CD4-positive, alpha-beta memory T cell (primary cell): ENCODE data around the gene NUP155. TPM values are rescaled to one million over a fixed set of nuclear protein-coding genes. Genes with fewer than 3 reads are reported as not detected.
"Not testable (repeated sequence)": the region's sequence is repeated elsewhere in the genome, so short reads cannot be mapped to it uniquely, and the experiment has no call there.

Experiments
- CTCF ChIA-PET: fragments of 350-600 bp; sonication (Branson Sonifier 250); formaldehyde crosslinking; loops from one replicate; lab custom pipeline; 2021; ENCODE audit warnings: inconsistent platforms; ENCODE audit not compliant: partially characterized antibody; lab: Charles Lee
- POLR2A ChIA-PET: fragments of 350-600 bp; sonication (Branson Sonifier 250); formaldehyde crosslinking; loops from one replicate; lab custom pipeline; 2021; ENCODE audit not compliant: partially characterized antibody; lab: Charles Lee
- DNase-seq, 5 donors: peaks; one replicate each; pipeline versions ENCODE4 v3.0.0 to v3.0.0-alpha.2; 2020 to 2022; ENCODE audit warnings: mixed read lengths in 1 of 5
- H3K27ac ChIP-seq: one replicate; pipeline ENCODE4 v1.7.0; 2013; ENCODE audit warnings: low read depth, low read length
- H3K27me3 ChIP-seq: 2 replicates; pipeline ENCODE4 v1.7.0; 2013; ENCODE audit warnings: mild to moderate bottlenecking, low read length, moderate library complexity; ENCODE audit not compliant: insufficient read depth
- H3K36me3 ChIP-seq: 2 replicates; pipeline ENCODE4 v1.7.0; 2013; ENCODE audit warnings: mild to moderate bottlenecking, low read length, moderate library complexity; ENCODE audit not compliant: insufficient read depth
- H3K4me1 ChIP-seq: 2 replicates; pipeline ENCODE4 v1.7.0; 2013; ENCODE audit warnings: mild to moderate bottlenecking, low read length, moderate library complexity; ENCODE audit not compliant: insufficient read depth
- H3K4me3 ChIP-seq, 2 donors: one replicate each; pipeline ENCODE4 v1.7.0; 2013; ENCODE audit warnings: low read length in 2 of 2, mild to moderate bottlenecking in 1 of 2
- H3K9me3 ChIP-seq, 2 donors: one replicate each; pipeline ENCODE4 v1.7.0; 2013; ENCODE audit warnings: low read length in 2 of 2, control low read depth in 1 of 2; ENCODE audit not compliant: control insufficient read depth in 1 of 2
- H3K27ac Mint-ChIP-seq, 7 donors: one replicate each; pipeline ENCODE4 v1.8.0; 2020 to 2021; ENCODE audit warnings: mixed read lengths in 7 of 7, mild to moderate bottlenecking in 6 of 7, inconsistent platforms in 3 of 7, moderate library complexity in 3 of 7
- H3K27me3 Mint-ChIP-seq, 2 donors: one replicate each; pipeline ENCODE4 v1.8.0; 2020 to 2021; ENCODE audit warnings: mixed read lengths in 2 of 2
- H3K36me3 Mint-ChIP-seq, 2 donors: one replicate each; pipeline ENCODE4 v1.8.0; 2020 to 2021; ENCODE audit warnings: mixed read lengths in 2 of 2, inconsistent platforms in 1 of 2, mild to moderate bottlenecking in 1 of 2
- H3K4me1 Mint-ChIP-seq, 4 donors: one replicate each; pipeline ENCODE4 v1.8.0; 2020 to 2021; ENCODE audit warnings: mixed read lengths in 4 of 4, mild to moderate bottlenecking in 1 of 4
- H3K4me3 Mint-ChIP-seq, 8 donors: one replicate each; pipeline ENCODE4 v1.8.0; 2020 to 2021; ENCODE audit warnings: mixed read lengths in 8 of 8, mild to moderate bottlenecking in 7 of 8, moderate library complexity in 6 of 8, inconsistent platforms in 3 of 8
- H3K9me3 Mint-ChIP-seq, 8 donors: one replicate each; pipeline ENCODE4 v1.8.0; 2020 to 2021; ENCODE audit warnings: mixed read lengths in 8 of 8, mild to moderate bottlenecking in 5 of 8, inconsistent platforms in 3 of 8, moderate library complexity in 1 of 8
- intact Hi-C: fragments of 100-400 bp; cut with micrococcal nuclease; formaldehyde crosslinking; loops from one replicate; pipeline ENCODE4 v1.15.1; 2023
- polyA plus RNA-seq, 2 donors: library from polyadenylated mRNA; unstranded; fragments of 300-500 nt; fragmentation: Illumina TruSeq; gene quantifications; one replicate each; pipeline ENCODE4 v1.2.3, GENCODE V29; 2021
- total RNA-seq, 2 experiments: library from RNA; stranded (reverse); gene quantifications; one replicate each; pipeline ENCODE4 v1.2.3, GENCODE V29; 2021

Gene NUP155
- 10 to 100 TPM; 30.0 to 30.8 TPM for total RNA-seq
- 10 to 100 TPM; 10.7 to 27.3 TPM for polyA plus RNA-seq

DNA sequence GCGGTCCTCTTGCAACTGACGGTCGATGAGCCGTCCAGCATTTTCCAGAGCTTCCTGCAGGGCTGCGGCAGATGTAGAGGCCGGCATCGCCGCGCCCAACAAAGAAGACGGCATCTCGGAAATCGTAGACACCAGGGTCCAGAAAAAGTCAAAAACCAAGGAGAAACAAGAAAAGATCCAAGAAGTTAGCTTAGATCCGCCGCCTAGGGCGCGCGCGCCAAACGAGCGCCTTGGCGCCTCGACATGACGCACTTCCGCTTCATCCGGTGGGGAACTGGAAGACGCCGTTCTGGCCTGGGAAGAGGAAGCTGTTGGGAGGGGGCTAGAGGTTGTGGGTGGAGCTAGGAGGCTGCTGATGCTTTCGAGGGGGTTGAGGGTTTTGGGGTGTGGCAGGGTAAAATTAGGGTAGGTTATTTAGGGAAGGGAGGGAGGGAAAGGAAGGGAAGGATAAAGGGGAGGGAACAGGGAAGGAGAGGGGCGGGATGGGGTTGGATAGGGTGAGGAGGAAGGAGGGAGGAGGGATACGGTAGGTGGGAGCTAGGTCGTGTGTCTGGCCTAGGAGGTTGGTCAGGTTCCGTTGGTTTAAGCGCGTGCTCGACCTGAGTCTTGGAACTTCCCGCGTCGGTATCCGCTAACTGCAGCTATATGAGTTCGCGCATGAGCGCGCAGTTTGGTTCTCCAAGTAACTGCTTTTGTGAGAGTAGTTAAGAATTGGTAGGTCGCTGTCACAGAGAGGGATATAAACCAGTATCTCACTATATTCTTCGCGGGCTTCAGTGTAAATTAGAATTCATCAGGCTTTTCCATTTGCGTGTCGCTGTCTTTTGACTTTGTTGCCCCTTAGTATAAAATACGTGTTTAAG, at the start of gene NUP155:
Gene NUP155 (minus strand): TSS at position 243 of the 863 bp plus-strand sequence. CDS start 129 bp downstream, at position 114.
- H3K36me3 Mint-ChIP-seq: peaks cover 0 to 7% of the 10 kb centered on the region in 2 donors
- H3K4me1 Mint-ChIP-seq: peaks cover 16 to 42% (median 26%) of the 10 kb centered on the region in 4 donors
- peak within 1 kb of the TSS; percentile 80 to 94 for H3K4me3 ChIP-seq
- intact Hi-C loops: loop anchor here (1.0 to 5.0 kb wide), 3 partner anchors 8 to 1129 kb away; partner anchors contain the start of genes NADK2, NIPBL and WDR70
- CTCF ChIA-PET: interaction anchor here (1.0 to 4.3 kb wide), 5 partner anchors 8 to 44 kb away, joined by 3 to 49 read pairs (median 4); partner anchors contain the start of gene WDR70
- peak within 1 kb of the TSS; percentile 87 to 99 (median 97) for H3K27ac Mint-ChIP-seq
- no peaks in the 10 kb centered on the region for H3K36me3 ChIP-seq
- H3K27ac ChIP-seq: peak within 1 kb of the TSS; percentile 80
- peak; percentile 84 to 95 (median 88) for DNase-seq
- POLR2A ChIA-PET: interaction anchor here (1.0 to 3.0 kb wide), 8 partner anchors 8 to 1220 kb away, joined by 3 to 32 read pairs (median 4); partner anchors contain the start of genes CPLANE1, LMBRD2, NADK2 and NIPBL
- no peaks in the 10 kb centered on the region for H3K27me3 ChIP-seq
- peaks cover 40% of the 10 kb centered on the region for H3K4me1 ChIP-seq
- no peaks in the 10 kb centered on the region for H3K27me3 Mint-ChIP-seq
- H3K9me3 ChIP-seq: no peaks in the 10 kb centered on the region
- H3K9me3 Mint-ChIP-seq: no peaks in the 10 kb centered on the region
- peak within 1 kb of the TSS; percentile 93 to 98 (median 96) for H3K4me3 Mint-ChIP-seq

- H3K4me1 Mint-ChIP-seq: no peaks in the 10 kb centered on the region
- intact Hi-C loops: no loop called here
- Histone ChIP-seq H3K27ac (no peak overlapping the region), H3K36me3 (peaks cover 3% of the 10 kb centered on the region), H3K27me3 (no peaks in the 10 kb centered on the region), H3K4me3 (no peak overlapping the region), H3K9me3 (no peaks in the 10 kb centered on the region), H3K4me1 (no peaks in the 10 kb centered on the region)
- H3K27me3 Mint-ChIP-seq: no peaks in the 10 kb centered on the region
- ChIA-PET POLR2A (no interaction called here), CTCF (no interaction called here)
- H3K36me3 Mint-ChIP-seq: peaks cover 18 to 34% of the 10 kb centered on the region in 2 donors
- no peak overlapping the region for H3K4me3 Mint-ChIP-seq
- DNase-seq: no peak
- H3K9me3 Mint-ChIP-seq: no peaks in the 10 kb centered on the region
- H3K27ac Mint-ChIP-seq: no peak overlapping the region
These were observed 46.4 kb upstream of the NUP155 start for GRCh38 chr5:37417347-37417746.

- H3K4me3 Mint-ChIP-seq, H3K4me1 Mint-ChIP-seq, H3K27ac Mint-ChIP-seq, DNase-seq, CTCF ChIA-PET, H3K36me3 ChIP-seq, H3K4me1 ChIP-seq, H3K4me3 ChIP-seq, H3K9me3 ChIP-seq, H3K9me3 Mint-ChIP-seq, POLR2A ChIA-PET, H3K27me3 ChIP-seq, H3K27ac ChIP-seq, intact Hi-C loops, H3K27me3 Mint-ChIP-seq: not testable (repeated sequence)
- H3K36me3 Mint-ChIP-seq: peaks cover 20 to 27% of the 10 kb centered on the region in 2 donors
These were observed 44.5 kb upstream of the NUP155 start for GRCh38 chr5:37415456-37415855.

- Mint-ChIP-seq H3K27me3 (no peaks in the 10 kb centered on the region), H3K9me3 (no peaks in the 10 kb centered on the region), H3K36me3 (peaks cover 20 to 33% of the 10 kb centered on the region in 2 donors), H3K4me1 (peaks cover 0 to 1% (median 0%) of the 10 kb centered on the region in 4 donors), H3K4me3 (no peak overlapping the region), H3K27ac (no peak overlapping the region)
- Histone ChIP-seq H3K27me3 (no peaks in the 10 kb centered on the region), H3K9me3 (no peaks in the 10 kb centered on the region), H3K4me1 (no peaks in the 10 kb centered on the region), H3K27ac (no peak overlapping the region), H3K36me3 (no peaks in the 10 kb centered on the region), H3K4me3 (no peak overlapping the region)
- ChIA-PET CTCF (interaction anchor here (0.8 to 1.9 kb wide), 9 partner anchors 8 to 781 kb away, joined by 3 to 13 read pairs (median 4); partner anchors contain the start of gene NUP155), POLR2A (no interaction called here)
- intact Hi-C loops: no loop called here
- no peak for DNase-seq
These were observed 41.6 kb upstream of the NUP155 start for GRCh38 chr5:37412515-37412914.

- Histone ChIP-seq H3K9me3 (no peaks in the 10 kb centered on the region), H3K27me3 (no peaks in the 10 kb centered on the region), H3K4me1 (no peaks in the 10 kb centered on the region), H3K27ac (no peak overlapping the region), H3K36me3 (peaks cover 8% of the 10 kb centered on the region), H3K4me3 (no peak overlapping the region)
- Mint-ChIP-seq H3K4me1 (peaks cover 0 to 7% (median 4%) of the 10 kb centered on the region in 4 donors), H3K27me3 (no peaks in the 10 kb centered on the region), H3K9me3 (peaks cover 0 to 1% (median 0%) of the 10 kb centered on the region in 8 donors), H3K36me3 (peaks cover 29 to 44% of the 10 kb centered on the region in 2 donors), H3K4me3 (no peak overlapping the region), H3K27ac (no peak overlapping the region)
- DNase-seq: no peak
- ChIA-PET CTCF (interaction anchor here (0.7 to 1.2 kb wide), 2 partner anchors 13 to 38 kb away, joined by 3 to 4 read pairs; no protein-coding TSS in a partner anchor), POLR2A (no interaction called here)
- intact Hi-C loops: no loop called here
These were observed 29.6 kb upstream of the NUP155 start for GRCh38 chr5:37400501-37400900.

DNA sequence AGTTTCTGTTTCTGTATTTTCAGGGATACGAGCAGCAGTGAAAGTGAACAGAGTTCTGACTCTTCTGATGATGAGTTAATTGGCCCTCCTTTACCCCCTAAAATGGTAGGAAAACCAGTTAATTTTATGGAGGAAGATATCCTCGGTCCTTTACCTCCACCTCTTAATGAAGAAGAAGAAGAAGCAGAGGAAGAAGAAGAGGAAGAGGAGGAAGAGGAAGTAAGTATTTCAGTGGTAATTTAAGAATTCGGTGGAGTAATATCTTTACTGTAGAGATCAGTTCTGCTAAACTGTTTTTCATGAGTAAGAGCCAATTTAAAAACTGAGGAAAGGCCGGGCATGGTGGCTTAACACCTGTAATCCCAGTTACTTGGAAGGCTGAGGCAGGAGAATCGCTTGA, 25.4 kb upstream of the NUP155 start:
- no peak for DNase-seq
- Mint-ChIP-seq H3K27me3 (no peaks in the 10 kb centered on the region), H3K9me3 (peaks cover 0 to 1% (median 0%) of the 10 kb centered on the region in 8 donors), H3K27ac (no peak overlapping the region), H3K4me3 (no peak overlapping the region), H3K4me1 (peaks cover 0 to 6% (median 5%) of the 10 kb centered on the region in 4 donors), H3K36me3 (peaks cover 41 to 54% of the 10 kb centered on the region in 2 donors)
- CTCF ChIA-PET: no interaction called here
- Histone ChIP-seq H3K36me3 (peaks cover 29% of the 10 kb centered on the region), H3K4me1 (no peaks in the 10 kb centered on the region), H3K9me3 (no peaks in the 10 kb centered on the region), H3K27me3 (no peaks in the 10 kb centered on the region), H3K4me3 (no peak overlapping the region), H3K27ac (no peak overlapping the region)
- intact Hi-C loops: no loop called here
- POLR2A ChIA-PET: no interaction called here

DNA sequence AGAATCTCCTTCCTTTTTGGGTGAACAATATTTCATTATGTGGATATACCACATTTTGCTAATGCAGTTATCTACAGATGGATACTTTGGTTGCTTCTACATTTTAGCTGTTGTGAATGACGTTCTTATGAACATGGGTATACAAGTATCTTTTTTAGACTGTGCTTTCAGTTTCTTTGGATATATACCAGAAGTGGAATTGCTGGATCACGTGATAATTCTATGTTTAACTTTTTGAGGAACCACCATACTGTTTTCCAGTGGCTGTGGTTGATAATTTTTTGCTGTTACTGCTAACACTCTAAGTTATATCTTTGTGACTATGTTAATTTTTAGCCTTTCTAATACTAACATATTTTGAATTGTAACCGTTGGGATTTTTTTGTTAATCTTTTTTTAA, 20.7 kb upstream of the NUP155 start:
- H3K9me3 Mint-ChIP-seq: no peaks in the 10 kb centered on the region
- no peak for DNase-seq
- intact Hi-C loops: no loop called here
- no peak overlapping the region for H3K4me3 Mint-ChIP-seq
- peaks cover 37 to 48% of the 10 kb centered on the region in 2 donors for H3K36me3 Mint-ChIP-seq
- no peaks in the 10 kb centered on the region for H3K27me3 Mint-ChIP-seq
- POLR2A ChIA-PET: no interaction called here
- H3K27ac ChIP-seq: no peak overlapping the region
- H3K27ac Mint-ChIP-seq: no peak overlapping the region
- H3K4me1 ChIP-seq: no peaks in the 10 kb centered on the region
- H3K4me1 Mint-ChIP-seq: peaks cover 5 to 13% (median 10%) of the 10 kb centered on the region in 4 donors
- H3K27me3 ChIP-seq: no peaks in the 10 kb centered on the region
- H3K9me3 ChIP-seq: no peaks in the 10 kb centered on the region
- peaks cover 27% of the 10 kb centered on the region for H3K36me3 ChIP-seq
- H3K4me3 ChIP-seq: no peak overlapping the region
- CTCF ChIA-PET: interaction anchor here (1.0 kb wide), 1 partner anchor 13 kb away, joined by 3 read pairs; the partner anchor contains the start of gene WDR70
